HepG2 (cell line): ENCODE results near the gene NOXA1. TPM values are rescaled to one million over a fixed set of nuclear protein-coding genes. Genes with fewer than 3 reads are reported as not detected.

Experiments
- BCL3 ChIP-seq: sonication (generic); formaldehyde crosslinking; IDR thresholded peaks from 2 replicates; pipeline ENCODE4 v1.5.1; 2020; ENCODE audit warnings: mild to moderate bottlenecking, missing genetic modification reagents, moderate library complexity
- GATAD2A ChIP-seq: IDR thresholded peaks from 2 replicates; pipeline ENCODE4 v1.6.1; 2016
- GTF2F1 ChIP-seq: fragments of 150-350 bp; IDR thresholded peaks from 2 replicates; pipeline ENCODE4 v1.6.1; 2014; ENCODE audit warnings: low read length
- HDAC1 ChIP-seq: sonication (generic); formaldehyde crosslinking; IDR thresholded peaks from 2 replicates; pipeline ENCODE4 v1.5.1; 2020; ENCODE audit warnings: mild to moderate bottlenecking, missing genetic modification reagents
- HNRNPLL ChIP-seq: fragments of 200-400 bp; formaldehyde crosslinking; IDR thresholded peaks from 2 replicates; pipeline ENCODE4 v1.6.1; 2017; ENCODE audit warnings: mild to moderate bottlenecking, low read depth, low read length; ENCODE audit not compliant: poor library complexity, severe bottlenecking
- MAFF ChIP-seq: IDR thresholded peaks from 2 replicates; pipeline ENCODE4 v1.6.1; 2011; ENCODE audit warnings: low read depth, low read length, improper control_type of control experiment
- NCOA1 ChIP-seq: sonication (generic); formaldehyde crosslinking; IDR thresholded peaks from 2 replicates; pipeline ENCODE4 v1.9.0; 2021; ENCODE audit warnings: missing genetic modification reagents
- NFE2L2 ChIP-seq: fragments of 150-350 bp; IDR thresholded peaks from 2 replicates; pipeline ENCODE4 v1.6.1; 2014; ENCODE audit warnings: low read length
- PCBP2 ChIP-seq: fragments of 200-400 bp; formaldehyde crosslinking; optimal IDR thresholded peaks from 2 replicates; pipeline ENCODE3; 2018; ENCODE audit warnings: low read length, low read depth; ENCODE audit not compliant: poor library complexity, severe bottlenecking
- RBM39 ChIP-seq: fragments of 200-400 bp; formaldehyde crosslinking; IDR thresholded peaks from one replicate; pipeline ENCODE4 v1.6.1; 2018; ENCODE audit warnings: antibody characterized with exemption, mild to moderate bottlenecking, low read depth, low read length; ENCODE audit not compliant: poor library complexity, severe bottlenecking
- SATB2 ChIP-seq: sonication (generic); formaldehyde crosslinking; IDR thresholded peaks from 2 replicates; pipeline ENCODE4 v1.5.0; 2020; ENCODE audit warnings: missing genetic modification reagents
- SNRNP70 ChIP-seq: fragments of 200-400 bp; formaldehyde crosslinking; IDR thresholded peaks from 2 replicates; pipeline ENCODE4 v1.6.1; 2017; ENCODE audit warnings: mild to moderate bottlenecking, low read depth, low read length, moderate library complexity
- ZFX ChIP-seq: sonication (generic); formaldehyde crosslinking; IDR thresholded peaks from 2 replicates; pipeline ENCODE4 v1.4.0; 2020; ENCODE audit warnings: mild to moderate bottlenecking, low read depth, missing genetic modification reagents, moderate library complexity
- ZNF225 ChIP-seq: sonication (generic); formaldehyde crosslinking; IDR thresholded peaks from 2 replicates; pipeline ENCODE4 v1.4.0; 2020; ENCODE audit warnings: mild to moderate bottlenecking, missing genetic modification reagents
- ZNF274 ChIP-seq: sonication (generic); formaldehyde crosslinking; IDR thresholded peaks from 2 replicates; pipeline ENCODE4 v1.5.1; 2020; ENCODE audit warnings: mild to moderate bottlenecking, missing genetic modification reagents
- ZNF331 ChIP-seq: sonication (generic); formaldehyde crosslinking; IDR thresholded peaks from 2 replicates; pipeline ENCODE4 v1.4.0; 2020; ENCODE audit warnings: missing genetic modification reagents
- ZNF530 ChIP-seq: sonication (generic); formaldehyde crosslinking; IDR thresholded peaks from 2 replicates; pipeline ENCODE4 v1.5.0; 2020; ENCODE audit warnings: low read depth, mild to moderate bottlenecking, missing genetic modification reagents
- ZNF543 ChIP-seq: sonication (generic); formaldehyde crosslinking; IDR thresholded peaks from 2 replicates; pipeline ENCODE4 v1.4.0; 2020; ENCODE audit warnings: mild to moderate bottlenecking, missing genetic modification reagents
- ZNF557 ChIP-seq: sonication (generic); formaldehyde crosslinking; IDR thresholded peaks from 2 replicates; pipeline ENCODE4 v1.4.0; 2020; ENCODE audit warnings: missing genetic modification reagents
- ZNF564 ChIP-seq: sonication (generic); formaldehyde crosslinking; IDR thresholded peaks from 2 replicates; pipeline ENCODE4 v1.8.1; 2023; ENCODE audit warnings: mild to moderate bottlenecking, missing genetic modification reagents
- ZNF773 ChIP-seq: sonication (generic); formaldehyde crosslinking; IDR thresholded peaks from 2 replicates; pipeline ENCODE4 v1.4.0; 2020; ENCODE audit warnings: missing genetic modification reagents, borderline replicate concordance
- ZSCAN21 ChIP-seq: sonication (generic); formaldehyde crosslinking; IDR thresholded peaks from 2 replicates; pipeline ENCODE4 v1.8.0; 2022; ENCODE audit warnings: mild to moderate bottlenecking, missing genetic modification reagents, moderate library complexity, borderline replicate concordance
- ZSCAN9 ChIP-seq: IDR thresholded peaks from 2 replicates; pipeline ENCODE4 v1.6.1; 2016; ENCODE audit warnings: borderline replicate concordance
- polyA plus RNA-seq, 8 experiments: library from polyadenylated mRNA; depleted of rRNA in 3 of 8; stranded (reverse) in 7 of 8; unstranded in 1 of 8; fragments of >200 nt; fragmentation: Illumina TruSeq in 4 of 8; extraction: Trizol in 4 of 8; gene quantifications; 2 replicates each; pipeline versions ENCODE4 v1.2.1 to v1.2.3, GENCODE V29; 2011 to 2016; ENCODE audit warnings: low read depth in 4 of 8, missing spikeins in 1 of 8, mixed read lengths in 1 of 8; ENCODE audit not compliant: insufficient read depth in 1 of 8
- total RNA-seq, 5 experiments: library from RNA; depleted of rRNA; stranded (reverse); fragments of >200 nt; fragmentation: Illumina TruSeq; extraction: Trizol; gene quantifications; 2 replicates each; pipeline ENCODE4 v1.2.3, GENCODE V29; 2016; ENCODE audit warnings: low read depth in 1 of 5
- TF ChIP-seq, protein P1 (sequence below): sonication (generic); formaldehyde crosslinking; IDR thresholded peaks from 2 replicates; pipeline ENCODE4 v1.5.1; 2020; ENCODE audit warnings: mild to moderate bottlenecking, missing genetic modification reagents, moderate library complexity
- TF ChIP-seq, protein P2 (sequence below): sonication (generic); formaldehyde crosslinking; conservative IDR thresholded peaks from 2 replicates; pipeline ENCODE4 v1.4.0; 2020; ENCODE audit warnings: missing genetic modification reagents

NOXA1 gene
- total and polyA plus RNA-seq, 2 of the 13 experiments (the other 11 are each of a cell fraction or from before 2014, with no cell fraction given): 0.78 to 1.2 TPM

DNA sequence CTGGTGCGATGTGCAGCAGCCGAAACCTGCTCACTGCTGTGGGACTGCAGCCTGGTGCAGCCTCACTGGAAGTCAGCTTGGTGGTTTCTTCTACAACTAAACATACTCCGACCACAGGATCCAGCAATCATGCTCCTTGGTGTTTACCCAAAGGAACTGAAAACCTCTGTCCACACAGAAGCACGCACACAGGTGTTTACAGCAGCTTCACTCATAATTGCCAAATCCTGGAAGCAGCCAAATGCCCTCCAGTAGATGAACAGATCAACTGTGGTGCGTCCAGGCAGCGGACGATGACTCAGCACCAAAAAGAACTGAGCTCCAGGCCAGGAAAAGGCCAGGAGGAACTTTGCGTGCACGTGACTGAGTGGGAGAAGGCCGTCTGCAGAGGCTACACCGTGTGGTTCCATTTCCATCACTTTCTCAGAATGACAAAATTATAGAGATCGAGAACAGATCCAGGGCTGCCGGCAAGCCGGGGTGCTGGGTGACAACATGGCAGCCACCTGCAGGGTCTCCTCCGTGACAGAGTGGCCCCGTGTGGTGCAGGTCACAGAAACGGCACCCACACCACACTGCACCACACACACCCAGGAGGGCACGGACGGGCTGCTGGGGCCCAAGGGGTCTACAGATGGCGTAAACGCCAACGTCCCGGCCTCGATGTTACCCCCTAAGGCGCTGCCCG lies 59.0 kb downstream of the NOXA1 start (continued):
- TF ChIP-seq RBM39 (no peak), ZNF331 (CRISPR knock-in tag) (0 out of 2 replicates have a peak, but pooled peaks have one; percentile 28), MAFF (peak; percentile 71), HDAC1 (CRISPR knock-in tag) (no peak), ZNF773 (CRISPR knock-in tag) (no peak), ZNF225 (CRISPR knock-in tag) (no peak), GTF2F1 (no peak), ZNF530 (CRISPR knock-in tag) (no peak), NCOA1 (CRISPR knock-in tag) (no peak), ZNF543 (no peak), NFE2L2 (peak; percentile 95), ZSCAN9 (CRISPR knock-in tag) (no peak), ZNF274 (CRISPR knock-in tag) (no peak), GATAD2A (CRISPR knock-in tag) (0 out of 2 replicates have a peak, but pooled peaks have one; percentile 26), SNRNP70 (no peak), PCBP2 (no peak), ZNF564 (CRISPR knock-in tag) (no peak), ZFX (CRISPR knock-in tag) (peak; percentile 42; the same call in 1 of the 2 replicates), ZNF557 (CRISPR knock-in tag) (no peak), ZSCAN21 (CRISPR knock-in tag) (no peak), BCL3 (CRISPR knock-in tag) (no peak), HNRNPLL (no peak), SATB2 (CRISPR knock-in tag) (no peak)
- TF ChIP-seq, protein P1, sequence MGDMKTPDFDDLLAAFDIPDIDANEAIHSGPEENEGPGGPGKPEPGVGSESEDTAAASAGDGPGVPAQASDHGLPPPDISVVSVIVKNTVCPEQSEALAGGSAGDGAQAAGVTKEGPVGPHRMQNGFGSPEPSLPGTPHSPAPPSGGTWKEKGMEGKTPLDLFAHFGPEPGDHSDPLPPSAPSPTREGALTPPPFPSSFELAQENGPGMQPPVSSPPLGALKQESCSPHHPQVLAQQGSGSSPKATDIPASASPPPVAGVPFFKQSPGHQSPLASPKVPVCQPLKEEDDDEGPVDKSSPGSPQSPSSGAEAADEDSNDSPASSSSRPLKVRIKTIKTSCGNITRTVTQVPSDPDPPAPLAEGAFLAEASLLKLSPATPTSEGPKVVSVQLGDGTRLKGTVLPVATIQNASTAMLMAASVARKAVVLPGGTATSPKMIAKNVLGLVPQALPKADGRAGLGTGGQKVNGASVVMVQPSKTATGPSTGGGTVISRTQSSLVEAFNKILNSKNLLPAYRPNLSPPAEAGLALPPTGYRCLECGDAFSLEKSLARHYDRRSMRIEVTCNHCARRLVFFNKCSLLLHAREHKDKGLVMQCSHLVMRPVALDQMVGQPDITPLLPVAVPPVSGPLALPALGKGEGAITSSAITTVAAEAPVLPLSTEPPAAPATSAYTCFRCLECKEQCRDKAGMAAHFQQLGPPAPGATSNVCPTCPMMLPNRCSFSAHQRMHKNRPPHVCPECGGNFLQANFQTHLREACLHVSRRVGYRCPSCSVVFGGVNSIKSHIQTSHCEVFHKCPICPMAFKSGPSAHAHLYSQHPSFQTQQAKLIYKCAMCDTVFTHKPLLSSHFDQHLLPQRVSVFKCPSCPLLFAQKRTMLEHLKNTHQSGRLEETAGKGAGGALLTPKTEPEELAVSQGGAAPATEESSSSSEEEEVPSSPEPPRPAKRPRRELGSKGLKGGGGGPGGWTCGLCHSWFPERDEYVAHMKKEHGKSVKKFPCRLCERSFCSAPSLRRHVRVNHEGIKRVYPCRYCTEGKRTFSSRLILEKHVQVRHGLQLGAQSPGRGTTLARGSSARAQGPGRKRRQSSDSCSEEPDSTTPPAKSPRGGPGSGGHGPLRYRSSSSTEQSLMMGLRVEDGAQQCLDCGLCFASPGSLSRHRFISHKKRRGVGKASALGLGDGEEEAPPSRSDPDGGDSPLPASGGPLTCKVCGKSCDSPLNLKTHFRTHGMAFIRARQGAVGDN (CRISPR knock-in tag): peak; percentile 55; the same call in 1 of the 2 replicates
- TF ChIP-seq, protein P2, sequence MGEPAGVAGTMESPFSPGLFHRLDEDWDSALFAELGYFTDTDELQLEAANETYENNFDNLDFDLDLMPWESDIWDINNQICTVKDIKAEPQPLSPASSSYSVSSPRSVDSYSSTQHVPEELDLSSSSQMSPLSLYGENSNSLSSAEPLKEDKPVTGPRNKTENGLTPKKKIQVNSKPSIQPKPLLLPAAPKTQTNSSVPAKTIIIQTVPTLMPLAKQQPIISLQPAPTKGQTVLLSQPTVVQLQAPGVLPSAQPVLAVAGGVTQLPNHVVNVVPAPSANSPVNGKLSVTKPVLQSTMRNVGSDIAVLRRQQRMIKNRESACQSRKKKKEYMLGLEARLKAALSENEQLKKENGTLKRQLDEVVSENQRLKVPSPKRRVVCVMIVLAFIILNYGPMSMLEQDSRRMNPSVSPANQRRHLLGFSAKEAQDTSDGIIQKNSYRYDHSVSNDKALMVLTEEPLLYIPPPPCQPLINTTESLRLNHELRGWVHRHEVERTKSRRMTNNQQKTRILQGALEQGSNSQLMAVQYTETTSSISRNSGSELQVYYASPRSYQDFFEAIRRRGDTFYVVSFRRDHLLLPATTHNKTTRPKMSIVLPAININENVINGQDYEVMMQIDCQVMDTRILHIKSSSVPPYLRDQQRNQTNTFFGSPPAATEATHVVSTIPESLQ (CRISPR knock-in tag): no peak
